Central memory CD8-positive, alpha-beta T cell (primary cell): ENCODE data around the gene RAE1.
"Not testable (repeated sequence)": the region's sequence is repeated elsewhere in the genome, so short reads cannot be mapped to it uniquely, and the experiment has no call there.

ENCODE experiments used
- ATAC-seq: fragments of 150-1000 bp; cut with Tn5 transposase; replicated peaks from 2 replicates; pipeline ENCODE4 v1.10.0; 2022; ENCODE audit warnings: mild to moderate bottlenecking, moderate FRiP score, moderate number of reproducible peaks; ENCODE audit not compliant: poor library complexity, severe bottlenecking; ENCODE audit errors: extremely low read depth
- DNase-seq, 2 donors: peaks; one replicate each; pipeline ENCODE4 v3.0.0; 2021; ENCODE audit warnings: low spot score in 2 of 2
- H3K27ac Mint-ChIP-seq: one replicate; pipeline ENCODE4 v1.8.0; 2022; ENCODE audit warnings: low read depth, mild to moderate bottlenecking, moderate library complexity, mixed read lengths
- H3K27me3 Mint-ChIP-seq: one replicate; pipeline ENCODE4 v1.8.0; 2022; ENCODE audit warnings: mixed read lengths
- H3K36me3 Mint-ChIP-seq: one replicate; pipeline ENCODE4 v1.8.0; 2022; ENCODE audit warnings: mild to moderate bottlenecking, moderate library complexity, mixed read lengths; ENCODE audit not compliant: insufficient read depth
- H3K4me1 Mint-ChIP-seq: one replicate; pipeline ENCODE4 v1.8.0; 2022; ENCODE audit warnings: mixed read lengths
- H3K4me3 Mint-ChIP-seq: one replicate; pipeline ENCODE4 v1.8.0; 2022; ENCODE audit warnings: mild to moderate bottlenecking, moderate library complexity, mixed read lengths
- H3K9me3 Mint-ChIP-seq: one replicate; pipeline ENCODE4 v1.8.0; 2022; ENCODE audit warnings: mixed read lengths

RAE1 gene

GRCh38 chr20:57332105-57333089 lies 18.7 kb upstream of the RAE1 start:
- no peaks in the 10 kb centered on the region for H3K9me3 Mint-ChIP-seq
- peaks cover 55% of the 10 kb centered on the region for H3K27me3 Mint-ChIP-seq
- no peak overlapping the region for H3K27ac Mint-ChIP-seq
- no peak for DNase-seq
- H3K4me1 Mint-ChIP-seq, result no peaks in the 10 kb centered on the region
- H3K4me3 Mint-ChIP-seq, result no peak overlapping the region
- H3K36me3 Mint-ChIP-seq, result no peaks in the 10 kb centered on the region
- no peak for ATAC-seq

GRCh38 chr20:57335392-57335791 lies 15.7 kb upstream of the RAE1 start:
- Mint-ChIP-seq H3K4me1 (no peaks in the 10 kb centered on the region), H3K4me3 (no peak overlapping the region), H3K36me3 (no peaks in the 10 kb centered on the region), H3K27ac (no peak overlapping the region), H3K27me3 (peaks cover 59% of the 10 kb centered on the region), H3K9me3 (no peaks in the 10 kb centered on the region)
- no peak for ATAC-seq
- no peak for DNase-seq

- no peaks in the 10 kb centered on the region for H3K36me3 Mint-ChIP-seq
- no peak overlapping the region for H3K4me3 Mint-ChIP-seq
- peaks cover 44% of the 10 kb centered on the region for H3K27me3 Mint-ChIP-seq
- H3K9me3 Mint-ChIP-seq, result no peaks in the 10 kb centered on the region
- ATAC-seq (no peak), DNase-seq (no peak)
- no peak overlapping the region for H3K27ac Mint-ChIP-seq
- H3K4me1 Mint-ChIP-seq, result no peaks in the 10 kb centered on the region
Observed at GRCh38 chr20:57341663-57342062, 9.4 kb upstream of the RAE1 start.

- DNase-seq, result no peak
- peaks cover 40% of the 10 kb centered on the region for H3K27me3 Mint-ChIP-seq
- no peaks in the 10 kb centered on the region for H3K4me1 Mint-ChIP-seq
- H3K4me3 Mint-ChIP-seq, result no peak overlapping the region
- H3K9me3 Mint-ChIP-seq, result no peaks in the 10 kb centered on the region
- no peak overlapping the region for H3K27ac Mint-ChIP-seq
- no peaks in the 10 kb centered on the region for H3K36me3 Mint-ChIP-seq
- no peak for ATAC-seq
Observed at GRCh38 chr20:57342829-57343228, 8.2 kb upstream of the RAE1 start.

GRCh38 chr20:57346477-57346876 lies 4.6 kb upstream of the RAE1 start:
- ATAC-seq, result peak; percentile 34
- Mint-ChIP-seq H3K27me3 (peaks cover 25% of the 10 kb centered on the region), H3K4me1 (peaks cover under 1% of the 10 kb centered on the region), H3K36me3 (peaks cover 7% of the 10 kb centered on the region), H3K27ac (no peak overlapping the region), H3K4me3 (no peak overlapping the region), H3K9me3 (no peaks in the 10 kb centered on the region)
- DNase-seq, result peak; percentile 27 to 54

- Mint-ChIP-seq H3K4me1 (peaks cover 10% of the 10 kb centered on the region), H3K27me3 (peaks cover 16% of the 10 kb centered on the region), H3K36me3 (peaks cover 7% of the 10 kb centered on the region), H3K27ac (no peak overlapping the region), H3K9me3 (no peaks in the 10 kb centered on the region), H3K4me3 (no peak overlapping the region)
- DNase-seq, result no peak
- no peak for ATAC-seq
Observed at GRCh38 chr20:57347393-57347792, 3.7 kb upstream of the RAE1 start.

- not testable (repeated sequence) for H3K4me3 Mint-ChIP-seq, ATAC-seq, H3K36me3 Mint-ChIP-seq, H3K27me3 Mint-ChIP-seq, H3K9me3 Mint-ChIP-seq, H3K27ac Mint-ChIP-seq, DNase-seq
- peaks cover 17% of the 10 kb centered on the region for H3K4me1 Mint-ChIP-seq
Observed at GRCh38 chr20:57348200-57348921, 2.7 kb upstream of the RAE1 start.

- not testable (repeated sequence) for H3K36me3 Mint-ChIP-seq, H3K4me3 Mint-ChIP-seq, ATAC-seq, H3K9me3 Mint-ChIP-seq, DNase-seq, H3K27me3 Mint-ChIP-seq, H3K27ac Mint-ChIP-seq
- H3K4me1 Mint-ChIP-seq, result peaks cover 19% of the 10 kb centered on the region
Observed at GRCh38 chr20:57348922-57349574, 2.0 kb upstream of the RAE1 start.

- peaks cover 19% of the 10 kb centered on the region for H3K4me1 Mint-ChIP-seq
- ATAC-seq (no peak), DNase-seq (no peak)
- peaks cover 8% of the 10 kb centered on the region for H3K27me3 Mint-ChIP-seq
- peaks cover 17% of the 10 kb centered on the region for H3K36me3 Mint-ChIP-seq
- no peak overlapping the region for H3K27ac Mint-ChIP-seq
- peak overlapping the region; percentile 89 for H3K4me3 Mint-ChIP-seq
- no peaks in the 10 kb centered on the region for H3K9me3 Mint-ChIP-seq
Observed at GRCh38 chr20:57350081-57350710, 859 bp upstream of the RAE1 start.

- not testable (repeated sequence) for ATAC-seq, DNase-seq, H3K9me3 Mint-ChIP-seq, H3K27me3 Mint-ChIP-seq
- peaks cover 23% of the 10 kb centered on the region for H3K4me1 Mint-ChIP-seq
- H3K36me3 Mint-ChIP-seq, result peaks cover 21% of the 10 kb centered on the region
- peak overlapping the region; percentile 67 for H3K27ac Mint-ChIP-seq
- H3K4me3 Mint-ChIP-seq, result peak overlapping the region; percentile 89
Observed at GRCh38 chr20:57350726-57351041, 371 bp upstream of the RAE1 start.

GRCh38 chr20:57352305-57352704 lies 1.2 kb downstream of the RAE1 start:
- no peak for ATAC-seq
- Mint-ChIP-seq H3K9me3 (no peaks in the 10 kb centered on the region), H3K27me3 (peaks cover 8% of the 10 kb centered on the region), H3K4me1 (peaks cover 25% of the 10 kb centered on the region), H3K27ac (peak overlapping the region; percentile 67), H3K4me3 (peak overlapping the region; percentile 89), H3K36me3 (peaks cover 32% of the 10 kb centered on the region)
- no peak for DNase-seq

GRCh38 chr20:57353351-57353750 lies 2.3 kb downstream of the RAE1 start:
- H3K27me3 Mint-ChIP-seq, result no peaks in the 10 kb centered on the region
- ATAC-seq, result no peak
- H3K4me1 Mint-ChIP-seq, result peaks cover 25% of the 10 kb centered on the region
- peak overlapping the region; percentile 89 for H3K4me3 Mint-ChIP-seq
- peaks cover 32% of the 10 kb centered on the region for H3K36me3 Mint-ChIP-seq
- no peak overlapping the region for H3K27ac Mint-ChIP-seq
- no peaks in the 10 kb centered on the region for H3K9me3 Mint-ChIP-seq
- DNase-seq, result no peak
